IPS-18a (cell line): Measurements from ENCODE around the gene MMS19.

ENCODE experiments used
- H3K27ac ChIP-seq: one replicate; pipeline ENCODE4 v1.5.1; 2013; ENCODE audit warnings: low read length
- H3K27me3 ChIP-seq: one replicate; pipeline ENCODE4 v1.6.1; 2013; ENCODE audit warnings: mild to moderate bottlenecking, low read length; ENCODE audit not compliant: control insufficient read depth, insufficient read depth
- H3K36me3 ChIP-seq: one replicate; pipeline ENCODE4 v1.6.1; 2013; ENCODE audit warnings: low read depth, low read length; ENCODE audit not compliant: control insufficient read depth
- H3K4me1 ChIP-seq: one replicate; pipeline ENCODE4 v1.6.1; 2013; ENCODE audit warnings: low read depth, low read length; ENCODE audit not compliant: control insufficient read depth
- H3K4me3 ChIP-seq: one replicate; pipeline ENCODE4 v1.5.1; 2013; ENCODE audit warnings: low read length
- H3K9ac ChIP-seq: one replicate; pipeline ENCODE4 v1.6.1; 2013; ENCODE audit warnings: mild to moderate bottlenecking, low read length, moderate library complexity
- H3K9me3 ChIP-seq: one replicate; pipeline ENCODE4 v1.6.1; 2013; ENCODE audit warnings: low read depth, low read length; ENCODE audit not compliant: control insufficient read depth

The MMS19 gene

GRCh38 chr10:97498076-97498840 is at the start of gene MMS19:
Gene MMS19 (minus strand): TSS chr10:97498422. CDS start chr10:97498384, 38 bp downstream.
- Histone ChIP-seq H3K4me3 (peak within 1 kb of the TSS; percentile 97), H3K36me3 (no peaks in the 10 kb centered on the region), H3K9me3 (no peaks in the 10 kb centered on the region), H3K27me3 (peaks cover 27% of the 10 kb centered on the region), H3K4me1 (peaks cover 18% of the 10 kb centered on the region), H3K9ac (peak within 1 kb of the TSS; percentile 88), H3K27ac (peak within 1 kb of the TSS; percentile 63)

GRCh38 chr10:97547962-97548361 is 49.7 kb upstream of the MMS19 start:
- H3K4me3 ChIP-seq = no peak overlapping the region
- H3K27ac ChIP-seq = no peak overlapping the region
- no peak overlapping the region for H3K9ac ChIP-seq
- no peaks in the 10 kb centered on the region for H3K9me3 ChIP-seq
- no peaks in the 10 kb centered on the region for H3K27me3 ChIP-seq
- H3K36me3 ChIP-seq = no peaks in the 10 kb centered on the region
- peaks cover 23% of the 10 kb centered on the region for H3K4me1 ChIP-seq

- H3K9ac ChIP-seq = no peak overlapping the region
- H3K27me3 ChIP-seq = no peaks in the 10 kb centered on the region
- no peaks in the 10 kb centered on the region for H3K9me3 ChIP-seq
- peaks cover 30% of the 10 kb centered on the region for H3K4me1 ChIP-seq
- no peak overlapping the region for H3K27ac ChIP-seq
- H3K36me3 ChIP-seq = no peaks in the 10 kb centered on the region
- no peak overlapping the region for H3K4me3 ChIP-seq
These were observed 49.0 kb upstream of the MMS19 start for GRCh38 chr10:97547271-97547600.

GRCh38 chr10:97546456-97547270 is 48.4 kb upstream of the MMS19 start:
- no peak overlapping the region for H3K4me3 ChIP-seq
- no peaks in the 10 kb centered on the region for H3K36me3 ChIP-seq
- H3K27me3 ChIP-seq = no peaks in the 10 kb centered on the region
- H3K27ac ChIP-seq = no peak overlapping the region
- no peaks in the 10 kb centered on the region for H3K9me3 ChIP-seq
- no peak overlapping the region for H3K9ac ChIP-seq
- peaks cover 34% of the 10 kb centered on the region for H3K4me1 ChIP-seq

- Histone ChIP-seq H3K9ac (no peak overlapping the region), H3K36me3 (no peaks in the 10 kb centered on the region), H3K4me1 (peaks cover 22% of the 10 kb centered on the region), H3K4me3 (no peak overlapping the region), H3K27ac (no peak overlapping the region), H3K27me3 (no peaks in the 10 kb centered on the region), H3K9me3 (no peaks in the 10 kb centered on the region)
These were observed 44.9 kb upstream of the MMS19 start for GRCh38 chr10:97543025-97543546.

- H3K9me3 ChIP-seq = no peaks in the 10 kb centered on the region
- peak overlapping the region; percentile 2 for H3K9ac ChIP-seq
- H3K27me3 ChIP-seq = no peaks in the 10 kb centered on the region
- H3K27ac ChIP-seq = no peak overlapping the region
- peaks cover 22% of the 10 kb centered on the region for H3K4me1 ChIP-seq
- no peak overlapping the region for H3K4me3 ChIP-seq
- no peaks in the 10 kb centered on the region for H3K36me3 ChIP-seq
These were observed 44.2 kb upstream of the MMS19 start for GRCh38 chr10:97542169-97543024.

- Histone ChIP-seq H3K9ac (no peak overlapping the region), H3K36me3 (no peaks in the 10 kb centered on the region), H3K9me3 (no peaks in the 10 kb centered on the region), H3K4me3 (no peak overlapping the region), H3K4me1 (peaks cover 22% of the 10 kb centered on the region), H3K27me3 (no peaks in the 10 kb centered on the region), H3K27ac (no peak overlapping the region)
These were observed 42.7 kb upstream of the MMS19 start for GRCh38 chr10:97540669-97541500.

GRCh38 chr10:97539523-97540200 is 41.4 kb upstream of the MMS19 start:
- Histone ChIP-seq H3K27me3 (no peaks in the 10 kb centered on the region), H3K36me3 (no peaks in the 10 kb centered on the region), H3K27ac (no peak overlapping the region), H3K9me3 (no peaks in the 10 kb centered on the region), H3K4me1 (peaks cover 22% of the 10 kb centered on the region), H3K9ac (no peak overlapping the region), H3K4me3 (no peak overlapping the region)

GRCh38 chr10:97538839-97539238 is 40.6 kb upstream of the MMS19 start:
- H3K27ac ChIP-seq = no peak overlapping the region
- H3K9ac ChIP-seq = no peak overlapping the region
- H3K27me3 ChIP-seq = no peaks in the 10 kb centered on the region
- H3K36me3 ChIP-seq = no peaks in the 10 kb centered on the region
- H3K9me3 ChIP-seq = no peaks in the 10 kb centered on the region
- peaks cover 22% of the 10 kb centered on the region for H3K4me1 ChIP-seq
- no peak overlapping the region for H3K4me3 ChIP-seq

- no peak overlapping the region for H3K27ac ChIP-seq
- H3K36me3 ChIP-seq = no peaks in the 10 kb centered on the region
- no peak overlapping the region for H3K9ac ChIP-seq
- H3K4me3 ChIP-seq = no peak overlapping the region
- H3K4me1 ChIP-seq = peaks cover 23% of the 10 kb centered on the region
- no peaks in the 10 kb centered on the region for H3K27me3 ChIP-seq
- H3K9me3 ChIP-seq = no peaks in the 10 kb centered on the region
These were observed 40.2 kb upstream of the MMS19 start for GRCh38 chr10:97538411-97538810.
